RCC 7860 (cell line): Measurements from ENCODE around the gene SLC28A3.
"Not testable (repeated sequence)": the region's sequence is repeated elsewhere in the genome, so short reads cannot be mapped to it uniquely, and the experiment has no call there.

ENCODE experiments used
- DNase-seq: peaks from one replicate; pipeline ENCODE4 v3.0.0-alpha.2; 2015; ENCODE audit warnings: low spot score
- FAIRE-seq: peaks from 2 replicates; lab custom pipeline; 2012; peaks lifted over from hg19 to GRCh38; lab: Jason Lieb, UNC

SLC28A3 gene

GRCh38 chr9:84340535-84340934 is at the start of gene SLC28A3:
Gene SLC28A3 (minus strand): TSS chr9:84340758. CDS start chr9:84340633, 125 bp downstream.
- FAIRE-seq = no peak

GRCh38 chr9:84390254-84390653 is 49.7 kb upstream of the SLC28A3 start:
- DNase-seq, FAIRE-seq: not testable (repeated sequence)

More at GRCh38 chr9:84340535-84340934, at the start of gene SLC28A3:
- DNase-seq = no peak

GRCh38 chr9:84387821-84388220 is 47.3 kb upstream of the SLC28A3 start:
- DNase-seq (no peak), FAIRE-seq (no peak)

GRCh38 chr9:84386753-84387152 is 46.2 kb upstream of the SLC28A3 start:
- no peak for FAIRE-seq

GRCh38 chr9:84385386-84386040 is 45.0 kb upstream of the SLC28A3 start:
- no peak for FAIRE-seq

More at GRCh38 chr9:84386753-84387152, 46.2 kb upstream of the SLC28A3 start:
- no peak for DNase-seq

GRCh38 chr9:84384617-84385016 is 44.1 kb upstream of the SLC28A3 start:
- no peak for FAIRE-seq

More at GRCh38 chr9:84385386-84386040, 45.0 kb upstream of the SLC28A3 start:
- DNase-seq = no peak

GRCh38 chr9:84383178-84383577 is 42.6 kb upstream of the SLC28A3 start:
- FAIRE-seq (no peak), DNase-seq (no peak)

More at GRCh38 chr9:84384617-84385016, 44.1 kb upstream of the SLC28A3 start:
- no peak for DNase-seq

GRCh38 chr9:84382720-84383119 is 42.2 kb upstream of the SLC28A3 start:
- FAIRE-seq = no peak
- DNase-seq = no peak

- FAIRE-seq (no peak), DNase-seq (no peak)
Observed at GRCh38 chr9:84381508-84381907, 41.0 kb upstream of the SLC28A3 start.

- FAIRE-seq (no peak), DNase-seq (no peak)
Observed at GRCh38 chr9:84379740-84380139, 39.2 kb upstream of the SLC28A3 start.

GRCh38 chr9:84375954-84376353 is 35.4 kb upstream of the SLC28A3 start:
- no peak for FAIRE-seq
- DNase-seq = no peak

- FAIRE-seq (no peak), DNase-seq (no peak)
Observed at GRCh38 chr9:84374516-84374915, 34.0 kb upstream of the SLC28A3 start.

- no peak for DNase-seq
Observed at GRCh38 chr9:84374013-84374412, 33.5 kb upstream of the SLC28A3 start.

GRCh38 chr9:84371737-84372136 is 31.2 kb upstream of the SLC28A3 start:
- DNase-seq (no peak), FAIRE-seq (no peak)

More at GRCh38 chr9:84374013-84374412, 33.5 kb upstream of the SLC28A3 start:
- no peak for FAIRE-seq

GRCh38 chr9:84368601-84369000 is 28.0 kb upstream of the SLC28A3 start:
- DNase-seq (no peak), FAIRE-seq (no peak)

GRCh38 chr9:84367726-84368125 is 27.2 kb upstream of the SLC28A3 start:
- DNase-seq, FAIRE-seq: not testable (repeated sequence)

GRCh38 chr9:84366683-84367082 is 26.1 kb upstream of the SLC28A3 start:
- DNase-seq = no peak
- no peak for FAIRE-seq

GRCh38 chr9:84364894-84365490 is 24.4 kb upstream of the SLC28A3 start:
- FAIRE-seq, DNase-seq: not testable (repeated sequence)

- no peak for FAIRE-seq
Observed at GRCh38 chr9:84361645-84362044, 21.1 kb upstream of the SLC28A3 start.

GRCh38 chr9:84357275-84357674 is 16.7 kb upstream of the SLC28A3 start:
- FAIRE-seq (no peak), DNase-seq (no peak)

More at GRCh38 chr9:84361645-84362044, 21.1 kb upstream of the SLC28A3 start:
- no peak for DNase-seq

GRCh38 chr9:84354035-84354434 is 13.5 kb upstream of the SLC28A3 start:
- DNase-seq (no peak), FAIRE-seq (no peak)

- DNase-seq = no peak
- FAIRE-seq = no peak
Observed at GRCh38 chr9:84349671-84350070, 9.1 kb upstream of the SLC28A3 start.
